A673 (cell line): Measurements from ENCODE around the gene RAB3B.

ENCODE experiments used
- CTCF ChIP-seq: fragments of 300-800, 200-600 bp; sonication (generic); conservative IDR thresholded peaks from 2 replicates; pipeline ENCODE4 v1.5.1; 2017; ENCODE audit warnings: low read depth, mild to moderate bottlenecking, antibody characterized with exemption, low read length, moderate library complexity, mixed read lengths
- EZH2 ChIP-seq: fragments of 200-600 bp; sonication (generic); IDR thresholded peaks from 2 replicates; pipeline ENCODE4 v1.6.1; 2017; ENCODE audit warnings: borderline replicate concordance, low read depth, mild to moderate bottlenecking, mixed read lengths, antibody characterized with exemption, low read length; ENCODE audit not compliant: poor library complexity, severe bottlenecking

- no peak for TF ChIP-seq EZH2
- TF ChIP-seq CTCF: no peak
These were observed 92.3 kb downstream of the RAB3B start for GRCh38 chr1:51898090-51898734.
